ENCODE data around the gene RRN3.

- TF ChIP-seq SP1 (IDR thresholded peaks at IDR 0.05; ENCODE audit: low read depth), result no peak
- no peak for TF ChIP-seq ZNF274 (IDR thresholded peaks at IDR 0.05; ENCODE audit: low read depth, low read length)
- no peak for TF ChIP-seq POLR2A (IDR thresholded peaks at IDR 0.05; ENCODE audit: borderline replicate concordance, extremely low read depth, insufficient read depth, insufficient read length)
- no peak for TF ChIP-seq RAD21 (IDR thresholded peaks at IDR 0.05; ENCODE audit: low read depth)
- TF ChIP-seq CTCF (IDR thresholded peaks at IDR 0.05 in 2 of 3, conservative IDR thresholded peaks at IDR 0.05 in 1 of 3; ENCODE audit: borderline replicate concordance in 1 of 3, insufficient read depth in 1 of 3, low read depth in 2 of 3, low read length in 2 of 3), result peak in 1 of 3 experiments; percentile 9; a peak in 1 of 6 replicates
- no peak for TF ChIP-seq EZH2 (IDR thresholded peaks at IDR 0.05)
- no peak for TF ChIP-seq TCF7L2 (IDR thresholded peaks at IDR 0.05; ENCODE audit: borderline replicate concordance, extremely low read depth, insufficient read depth, insufficient read length)
These were observed 38.7 kb downstream of the RRN3 start for GRCh38 chr16:15055141-15056053.

Data from HCT116 (cell line).